Measurements from ENCODE around the gene ATF7. TPM values are rescaled to one million over a fixed set of nuclear protein-coding genes. Genes with fewer than 3 reads are reported as not detected.

The ATF7 gene
- total and polyA plus RNA-seq, 2 donors (not counting 3 experiments of a cell fraction or from before 2014, with no cell fraction given) = 36.0 to 68.5 TPM

DNA sequence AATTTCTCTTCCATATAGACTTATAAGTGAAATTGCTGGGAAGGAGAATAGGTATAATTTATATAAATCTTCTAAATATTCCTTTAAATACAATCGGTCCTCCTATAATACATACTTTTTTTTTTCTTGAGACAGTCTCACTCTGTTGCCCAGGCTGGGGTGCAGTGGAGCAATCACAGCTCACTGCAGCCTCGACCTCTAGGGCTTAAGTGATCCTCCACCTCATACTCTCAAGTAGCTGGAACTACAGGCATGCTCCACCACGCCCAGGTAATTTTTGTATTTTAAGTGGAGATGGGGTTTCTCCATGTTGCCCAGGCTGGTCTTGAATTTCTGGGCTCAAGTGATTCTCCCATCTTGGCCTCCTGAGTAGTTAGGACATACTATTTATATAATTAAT is 89.2 kb downstream of the ATF7 start:
- no TSS peak for BruUV-seq (replicated peaks)
- Histone ChIP-seq H3K4me1 (ENCODE audit: control insufficient read depth, extremely low read depth, insufficient read depth, low read length) (no peaks in the 10 kb centered on the region), H3K27ac (ENCODE audit: insufficient read depth, low read depth, low read length) (no peak overlapping the region), H3K9ac (replicated peaks; ENCODE audit: extremely low read depth, insufficient read depth, low read length) (no peak overlapping the region), H4K20me1 (replicated peaks; ENCODE audit: control insufficient read depth, extremely low read depth, insufficient read depth, low read length) (no peaks in the 10 kb centered on the region), H3K36me3 (ENCODE audit: control insufficient read depth in 2 of 2, extremely low read depth in 1 of 2, insufficient read depth in 2 of 2, low read length in 2 of 2) (peaks cover 19 to 39% of the 10 kb centered on the region in 2 experiments), H2AFZ (ENCODE audit: low read depth, low read length) (no peak overlapping the region), H3K9me3 (replicated peaks; ENCODE audit: control insufficient read depth, insufficient read depth, low read length) (no peaks in the 10 kb centered on the region), H3K27me3 (ENCODE audit: control insufficient read depth in 2 of 2, insufficient read depth in 2 of 2, low read length in 2 of 2) (no peaks in the 10 kb centered on the region), H3K9me1 (replicated peaks; ENCODE audit: control insufficient read depth, extremely low read depth, insufficient read depth, low read length) (no peaks in the 10 kb centered on the region), H3K4me2 (ENCODE audit: insufficient read depth, low read length) (no peak overlapping the region), H3K79me2 (ENCODE audit: control insufficient read depth, insufficient read depth, low read length) (no peaks in the 10 kb centered on the region), H3K4me3 (replicated peaks in 1 of 3; ENCODE audit: insufficient read depth in 1 of 3, low read depth in 1 of 3, low read length in 3 of 3) (no peak overlapping the region)
- TF ChIP-seq POLR2AphosphoS5 (IDR thresholded peaks at IDR 0.05; ENCODE audit: insufficient read depth, low read depth, low read length) = no peak
- TF ChIP-seq GATA2 (IDR thresholded peaks at IDR 0.05; ENCODE audit: insufficient read depth, insufficient read length, low read depth, low read length) = no peak
- no peak for TF ChIP-seq EZH2 (IDR thresholded peaks at IDR 0.05; ENCODE audit: borderline replicate concordance, low read depth, low read length, severe bottlenecking)
- TF ChIP-seq, protein P1, sequence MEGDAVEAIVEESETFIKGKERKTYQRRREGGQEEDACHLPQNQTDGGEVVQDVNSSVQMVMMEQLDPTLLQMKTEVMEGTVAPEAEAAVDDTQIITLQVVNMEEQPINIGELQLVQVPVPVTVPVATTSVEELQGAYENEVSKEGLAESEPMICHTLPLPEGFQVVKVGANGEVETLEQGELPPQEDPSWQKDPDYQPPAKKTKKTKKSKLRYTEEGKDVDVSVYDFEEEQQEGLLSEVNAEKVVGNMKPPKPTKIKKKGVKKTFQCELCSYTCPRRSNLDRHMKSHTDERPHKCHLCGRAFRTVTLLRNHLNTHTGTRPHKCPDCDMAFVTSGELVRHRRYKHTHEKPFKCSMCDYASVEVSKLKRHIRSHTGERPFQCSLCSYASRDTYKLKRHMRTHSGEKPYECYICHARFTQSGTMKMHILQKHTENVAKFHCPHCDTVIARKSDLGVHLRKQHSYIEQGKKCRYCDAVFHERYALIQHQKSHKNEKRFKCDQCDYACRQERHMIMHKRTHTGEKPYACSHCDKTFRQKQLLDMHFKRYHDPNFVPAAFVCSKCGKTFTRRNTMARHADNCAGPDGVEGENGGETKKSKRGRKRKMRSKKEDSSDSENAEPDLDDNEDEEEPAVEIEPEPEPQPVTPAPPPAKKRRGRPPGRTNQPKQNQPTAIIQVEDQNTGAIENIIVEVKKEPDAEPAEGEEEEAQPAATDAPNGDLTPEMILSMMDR (IDR thresholded peaks at IDR 0.05; ENCODE audit: extremely low read depth in 1 of 2, insufficient read depth in 1 of 2, low read depth in 1 of 2, low read length in 2 of 2) = no peak
- no peak for TF ChIP-seq MYC (IDR thresholded peaks at IDR 0.05; ENCODE audit: low read depth, low read length)
- FAIRE-seq = no peak
- no peak for DNase-seq (ENCODE audit: low read depth, low spot score)
- POLR2A ChIA-PET = no interaction called here
- CTCF ChIA-PET = interaction anchor here (1.1 kb wide), 1 partner anchor 139 kb away, joined by 3 read pairs; the partner anchor contains the start of gene ATP5MC2
- intact Hi-C loops (cut with micrococcal nuclease) = no loop called here
- dilution Hi-C loops (cut with MboI; ENCODE audit: extremely low pct_ligation_motif_present, low sequenced_read_pairs) = no loop called here

DNA sequence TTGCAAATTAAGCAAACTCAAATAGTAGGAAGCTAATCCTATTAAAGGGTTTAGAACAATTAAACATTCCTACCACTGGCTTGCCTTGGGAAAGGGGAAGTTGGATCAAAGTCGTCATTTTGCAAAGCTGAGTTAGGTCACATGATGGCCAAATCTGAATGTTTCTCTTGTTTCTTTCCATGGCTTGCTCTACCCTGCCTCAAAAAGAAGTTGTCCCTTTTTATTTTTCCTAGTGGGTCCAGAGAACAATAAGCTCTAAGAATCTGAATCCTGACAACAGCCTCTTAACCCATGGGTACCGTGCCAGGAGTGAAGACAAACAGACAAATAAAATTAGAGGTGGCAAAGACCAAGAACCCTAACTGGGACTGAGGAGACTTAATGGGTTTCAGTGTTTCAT is 92.7 kb downstream of the ATF7 start:
- H3K79me2 ChIP-seq (ENCODE audit: control insufficient read depth, insufficient read depth, low read length) = no peaks in the 10 kb centered on the region
- no peak overlapping the region for H3K9ac ChIP-seq (replicated peaks; ENCODE audit: extremely low read depth, insufficient read depth, low read length)
- H3K4me3 ChIP-seq (replicated peaks in 1 of 3; ENCODE audit: insufficient read depth in 1 of 3, low read depth in 1 of 3, low read length in 3 of 3) = no peak overlapping the region
- intact Hi-C loops (cut with micrococcal nuclease) = no loop called here
- FAIRE-seq (no peak), DNase-seq (ENCODE audit: low read depth, low spot score) (no peak)
- CTCF ChIA-PET = interaction anchor here (1.2 to 1.4 kb wide), 3 partner anchors 10 to 143 kb away, joined by 3 to 6 read pairs (median 4); partner anchors contain the start of gene ATP5MC2
- TF ChIP-seq JUN (IDR thresholded peaks at IDR 0.05; ENCODE audit: borderline replicate concordance, insufficient read depth, insufficient read length, low read depth) (no peak), POLR2A (IDR thresholded peaks at IDR 0.05; ENCODE audit: low read depth, low read length) (no peak), GATA2 (IDR thresholded peaks at IDR 0.05; ENCODE audit: insufficient read depth, insufficient read length, low read depth, low read length) (no peak), POLR2AphosphoS5 (IDR thresholded peaks at IDR 0.05; ENCODE audit: insufficient read depth, low read depth, low read length) (no peak), MYC (IDR thresholded peaks at IDR 0.05; ENCODE audit: low read depth, low read length) (no peak), FOS (IDR thresholded peaks at IDR 0.05; ENCODE audit: borderline replicate concordance, insufficient read depth, low read length) (no peak), EZH2 (IDR thresholded peaks at IDR 0.05; ENCODE audit: borderline replicate concordance, low read depth, low read length, severe bottlenecking) (no peak)
- TF ChIP-seq, protein P1 (IDR thresholded peaks at IDR 0.05; ENCODE audit: extremely low read depth in 1 of 2, insufficient read depth in 1 of 2, low read depth in 1 of 2, low read length in 2 of 2) = no peak
- TF ChIP-seq, protein P2, sequence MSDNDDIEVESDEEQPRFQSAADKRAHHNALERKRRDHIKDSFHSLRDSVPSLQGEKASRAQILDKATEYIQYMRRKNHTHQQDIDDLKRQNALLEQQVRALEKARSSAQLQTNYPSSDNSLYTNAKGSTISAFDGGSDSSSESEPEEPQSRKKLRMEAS (IDR thresholded peaks at IDR 0.05; ENCODE audit: insufficient read depth, insufficient read length) = no peak
- H2AFZ ChIP-seq (ENCODE audit: low read depth, low read length) = no peak overlapping the region
- no peaks in the 10 kb centered on the region for H4K20me1 ChIP-seq (replicated peaks; ENCODE audit: control insufficient read depth, extremely low read depth, insufficient read depth, low read length)
- no TSS peak for BruUV-seq (replicated peaks)
- H3K4me1 ChIP-seq (ENCODE audit: control insufficient read depth, extremely low read depth, insufficient read depth, low read length) = no peaks in the 10 kb centered on the region
- no peak overlapping the region for H3K27ac ChIP-seq (ENCODE audit: insufficient read depth, low read depth, low read length)
- H3K36me3 ChIP-seq (ENCODE audit: control insufficient read depth in 2 of 2, extremely low read depth in 1 of 2, insufficient read depth in 2 of 2, low read length in 2 of 2) = peaks cover 29 to 35% of the 10 kb centered on the region in 2 experiments
- H3K9me3 ChIP-seq (replicated peaks; ENCODE audit: control insufficient read depth, insufficient read depth, low read length) = no peaks in the 10 kb centered on the region
- no peaks in the 10 kb centered on the region for H3K9me1 ChIP-seq (replicated peaks; ENCODE audit: control insufficient read depth, extremely low read depth, insufficient read depth, low read length)
- POLR2A ChIA-PET = no interaction called here
- dilution Hi-C loops (cut with MboI; ENCODE audit: extremely low pct_ligation_motif_present, low sequenced_read_pairs) = no loop called here
- no peaks in the 10 kb centered on the region for H3K27me3 ChIP-seq (ENCODE audit: control insufficient read depth in 2 of 2, insufficient read depth in 2 of 2, low read length in 2 of 2)
- no peak overlapping the region for H3K4me2 ChIP-seq (ENCODE audit: insufficient read depth, low read length)
